Measurements from ENCODE around the gene MYH2.
"Not testable (repeated sequence)": the region's sequence is repeated elsewhere in the genome, so short reads cannot be mapped to it uniquely, and the experiment has no call there.

Gene MYH2

GRCh38 chr17:10549096-10549842 is at the start of gene MYH2:
Gene MYH2 (minus strand): TSS chr17:10549658. CDS start chr17:10547920, 1,738 bp downstream.
- DNase-seq, result no peak

DNA sequence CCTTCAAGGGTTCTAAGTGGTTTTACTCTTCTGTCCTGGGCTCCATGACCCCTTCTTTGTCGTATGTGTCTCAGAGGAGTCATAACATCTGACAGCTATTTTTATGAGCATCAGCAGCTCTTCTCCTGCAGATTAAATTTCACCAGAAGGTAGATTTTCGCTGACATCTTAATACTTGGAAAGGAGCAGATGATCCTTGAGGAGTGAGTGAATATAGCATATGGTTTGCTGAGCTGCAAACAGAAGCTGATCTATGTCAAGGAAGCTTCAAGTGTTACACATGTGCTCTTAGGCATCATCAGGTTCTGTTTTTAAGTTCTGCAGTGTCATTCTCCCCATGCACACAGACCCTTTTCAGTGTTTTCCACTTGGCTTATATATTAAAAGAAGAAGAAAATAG is 49.2 kb upstream of the MYH2 start:
- DNase-seq, result no peak

DNA sequence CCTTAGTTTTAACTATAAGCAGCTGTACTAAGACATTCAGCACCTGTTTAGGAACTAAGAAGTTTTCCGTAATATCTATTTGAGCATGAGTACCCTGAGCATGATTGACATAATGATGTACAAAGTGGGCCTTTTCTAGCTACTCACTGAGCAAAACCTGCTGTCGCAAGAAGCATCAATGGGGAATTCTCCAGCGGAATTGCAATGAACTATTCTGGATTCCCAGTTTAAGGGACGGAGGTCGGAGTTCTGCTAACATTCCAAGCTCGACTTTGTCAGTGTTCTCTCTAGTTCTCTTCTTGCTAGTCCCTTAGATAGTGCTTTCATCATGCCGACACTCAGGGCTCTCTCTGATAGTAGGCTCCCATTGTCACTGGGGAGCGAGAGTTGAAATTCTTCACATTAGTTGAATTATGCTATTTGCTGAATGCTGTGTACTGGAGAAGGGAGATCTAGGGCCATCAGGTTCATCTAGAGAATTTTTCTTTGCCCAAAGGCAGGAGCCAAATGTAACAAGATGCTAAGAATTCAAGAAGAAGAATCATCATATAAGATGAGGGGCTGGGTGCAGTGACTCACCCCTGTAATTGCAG is 40.2 kb upstream of the MYH2 start:
- no peak for DNase-seq

DNA sequence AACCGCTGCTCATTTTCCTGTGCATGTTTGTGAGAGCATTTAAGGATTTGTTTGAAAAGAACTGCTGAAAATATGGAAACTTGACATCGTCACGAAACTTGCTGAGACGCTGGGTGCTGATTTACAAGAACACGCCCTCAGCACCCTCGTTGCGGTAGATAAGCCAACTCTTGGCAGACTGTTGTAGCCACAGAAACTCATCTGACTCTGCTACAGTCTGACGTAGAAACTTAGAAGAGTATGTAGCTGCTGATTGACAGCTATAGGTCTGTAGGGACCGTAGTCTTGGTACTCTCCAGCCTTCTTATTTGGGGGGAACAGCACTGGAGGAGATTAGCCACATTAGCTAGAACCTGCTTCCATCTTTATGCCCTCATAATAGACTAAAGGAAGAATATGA is 36.1 kb upstream of the MYH2 start:
- no peak for DNase-seq

GRCh38 chr17:10583834-10584233 is 34.4 kb upstream of the MYH2 start:
- peak; percentile 55 for DNase-seq

DNA sequence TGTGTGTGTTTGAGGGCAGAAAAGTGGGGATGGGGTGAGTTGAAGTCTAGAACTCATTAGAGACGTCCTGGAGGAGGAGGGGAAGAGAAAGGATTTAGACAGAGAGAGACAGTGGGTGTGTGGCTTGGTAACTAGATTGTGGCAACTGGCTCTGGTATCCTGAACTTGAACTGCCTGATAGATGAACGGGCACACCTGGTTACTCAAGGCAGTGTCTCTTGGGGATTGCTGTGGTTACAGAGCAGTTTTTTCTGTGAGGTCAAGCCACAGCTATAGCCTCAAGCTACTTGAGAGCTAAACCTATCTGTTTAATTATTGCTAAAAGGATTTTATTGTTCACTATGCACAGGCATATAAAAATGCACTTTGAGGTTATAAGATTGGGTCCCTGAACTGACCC is 29.8 kb upstream of the MYH2 start:
- DNase-seq, result peak; percentile 65

DNA sequence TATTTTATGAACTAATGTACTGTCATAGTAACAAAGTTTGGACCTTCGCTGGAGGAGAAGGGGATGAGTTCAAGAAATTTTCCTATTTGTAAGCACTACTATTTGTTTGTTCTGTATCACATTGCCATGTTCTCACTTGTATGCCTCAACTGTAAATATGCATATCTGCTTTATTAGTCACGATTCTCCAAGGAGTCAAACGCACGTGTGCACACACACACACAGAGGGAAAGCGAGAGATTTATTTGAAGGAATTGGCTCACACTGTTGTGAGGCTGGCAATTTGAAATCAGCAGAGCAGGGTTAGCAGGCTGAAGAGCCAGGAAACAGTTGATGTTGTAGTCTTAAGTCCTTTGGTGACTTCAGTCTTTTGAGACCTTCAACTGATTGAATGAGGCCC is 24.9 kb upstream of the MYH2 start:
- no peak for DNase-seq

- no peak for DNase-seq
These were observed 14.7 kb upstream of the MYH2 start for GRCh38 chr17:10563991-10564660.

DNA sequence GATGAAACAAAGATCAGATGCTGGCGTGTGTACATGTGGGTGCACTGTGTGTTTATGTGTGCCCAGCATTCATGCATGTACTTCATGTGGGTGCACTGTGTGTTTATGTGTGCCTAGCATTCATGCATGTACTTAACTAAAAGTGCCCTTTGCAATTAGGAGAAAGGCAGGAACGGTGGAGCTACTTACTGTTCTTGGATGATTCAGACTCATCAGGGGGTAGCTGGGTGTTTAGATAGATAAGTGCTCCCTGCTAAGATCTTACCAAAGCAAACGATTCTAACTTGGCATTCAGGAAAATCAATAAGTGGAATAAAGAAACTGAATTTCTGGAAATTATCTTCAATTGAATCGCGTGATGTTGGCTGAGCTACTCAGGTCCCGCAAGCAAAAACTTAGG is 8.6 kb upstream of the MYH2 start:
- DNase-seq, result no peak

GRCh38 chr17:10557422-10557821 is 8.0 kb upstream of the MYH2 start:
- no peak for DNase-seq

- DNase-seq, result no peak
These were observed 7.0 kb upstream of the MYH2 start for GRCh38 chr17:10556301-10557005.

DNA sequence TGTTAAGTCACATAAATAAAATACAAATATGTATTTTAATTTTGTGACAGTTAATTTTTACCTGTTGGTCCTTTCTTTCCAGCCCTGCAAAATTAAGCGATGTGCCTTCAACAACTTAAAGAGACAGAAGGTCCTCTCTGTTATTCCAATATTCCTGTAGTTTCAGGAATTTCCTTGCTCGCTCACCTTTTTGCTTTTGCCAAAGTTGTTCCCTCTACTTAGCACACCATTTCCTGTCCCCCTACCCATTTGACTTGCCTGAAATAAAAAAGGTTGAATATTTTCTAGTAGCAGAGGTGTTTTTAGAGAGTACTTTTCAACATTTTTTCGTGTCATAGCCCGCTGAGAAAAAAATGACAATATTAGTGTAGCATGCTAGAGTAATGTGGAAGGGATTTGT is 556 bp upstream of the MYH2 start:
- no peak for DNase-seq

DNA sequence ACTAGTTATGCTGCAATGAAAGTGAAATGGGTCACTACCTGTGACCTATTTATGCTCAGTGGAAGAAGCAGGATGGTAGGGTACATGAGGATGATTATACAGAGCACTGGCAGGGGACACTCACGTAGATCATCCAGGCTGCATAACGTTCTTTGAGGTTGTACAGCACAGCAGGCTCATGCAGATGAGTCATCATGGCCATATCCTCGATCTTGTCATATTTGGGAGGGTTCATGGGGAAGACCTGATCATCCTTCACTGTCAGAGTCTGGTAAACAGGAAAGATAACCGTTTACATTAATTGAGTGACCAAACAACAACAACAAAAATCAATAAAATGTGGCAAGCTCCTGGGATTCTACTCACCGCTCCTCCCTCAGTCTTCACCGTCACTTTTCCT is 2.1 kb downstream of the MYH2 start:
- DNase-seq, result no peak

GRCh38 chr17:10543486-10543885 is 6.0 kb downstream of the MYH2 start:
- not testable (repeated sequence) for DNase-seq

DNA sequence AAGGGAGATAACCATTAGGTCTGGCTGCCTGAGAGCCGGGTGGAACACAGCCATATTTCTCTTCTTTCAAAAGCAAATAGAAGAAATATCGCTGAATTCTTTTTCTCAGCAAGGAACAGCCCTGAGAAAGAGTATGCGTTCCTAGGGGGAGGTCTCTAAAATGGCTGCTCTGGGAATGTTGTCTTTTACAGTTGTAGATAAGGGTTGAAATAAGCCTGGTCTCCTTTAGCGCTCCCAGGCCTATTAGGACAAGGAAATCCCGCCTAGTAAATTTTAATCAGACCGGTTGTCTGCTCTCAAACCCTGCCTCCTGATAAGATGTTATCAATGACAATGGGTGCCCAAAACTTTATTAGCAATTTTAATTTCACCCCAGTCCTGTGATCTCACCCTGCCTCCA is 8.3 kb downstream of the MYH2 start:
- DNase-seq, result peak; percentile 2

- DNase-seq, result no peak
These were observed 17.4 kb downstream of the MYH2 start for GRCh38 chr17:10532026-10532425.

DNA sequence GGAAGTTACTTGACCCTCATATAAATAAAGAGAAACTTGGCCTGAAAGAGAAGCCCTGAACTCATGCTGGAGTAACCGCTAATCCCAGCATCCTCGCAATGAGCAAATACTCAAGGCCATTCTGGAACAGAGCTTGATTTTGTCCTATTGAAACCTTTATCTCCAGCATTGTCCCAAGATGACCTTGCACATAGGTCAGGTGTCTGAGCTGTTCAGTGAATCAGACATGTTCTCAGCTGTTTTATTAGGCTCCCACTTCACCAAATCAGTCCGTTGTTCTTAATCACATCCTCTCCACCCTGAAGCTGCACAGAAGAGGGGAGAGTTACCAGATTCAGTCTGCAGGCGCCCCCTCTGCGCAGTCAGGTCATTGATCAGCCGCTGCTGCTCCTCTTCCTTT is 22.0 kb downstream of the MYH2 start:
- DNase-seq, result no peak

GRCh38 chr17:10526517-10526916 is 22.9 kb downstream of the MYH2 start:
- DNase-seq, result no peak

- DNase-seq, result peak; percentile 9
These were observed 26.4 kb downstream of the MYH2 start for GRCh38 chr17:10523064-10523463.

DNA sequence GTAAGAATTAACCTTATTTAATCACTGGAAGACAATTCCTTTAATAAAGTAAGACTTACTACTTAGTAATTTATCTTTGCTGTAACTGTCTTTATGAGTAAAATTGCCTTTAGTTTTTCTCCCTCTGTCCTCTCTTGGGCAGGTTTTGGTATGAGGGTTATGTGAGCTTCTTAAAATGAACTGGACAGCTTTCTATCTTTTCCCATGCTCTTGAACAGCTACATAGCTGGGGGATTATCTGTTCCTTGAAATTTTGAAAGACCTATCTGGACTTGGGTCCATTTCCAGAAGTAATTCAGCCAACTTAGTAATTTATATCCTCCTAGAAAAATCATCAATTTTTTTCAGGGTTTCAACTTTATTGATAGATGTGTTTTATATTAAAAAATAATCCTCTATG is 27.5 kb downstream of the MYH2 start:
- no peak for DNase-seq

- DNase-seq, result no peak
These were observed 31.0 kb downstream of the MYH2 start, which contains the start of gene MYH1 for GRCh38 chr17:10518271-10519037. Gene MYH1 (minus strand): TSS chr17:10518542. CDS start chr17:10516642, 1,900 bp downstream.

DNA sequence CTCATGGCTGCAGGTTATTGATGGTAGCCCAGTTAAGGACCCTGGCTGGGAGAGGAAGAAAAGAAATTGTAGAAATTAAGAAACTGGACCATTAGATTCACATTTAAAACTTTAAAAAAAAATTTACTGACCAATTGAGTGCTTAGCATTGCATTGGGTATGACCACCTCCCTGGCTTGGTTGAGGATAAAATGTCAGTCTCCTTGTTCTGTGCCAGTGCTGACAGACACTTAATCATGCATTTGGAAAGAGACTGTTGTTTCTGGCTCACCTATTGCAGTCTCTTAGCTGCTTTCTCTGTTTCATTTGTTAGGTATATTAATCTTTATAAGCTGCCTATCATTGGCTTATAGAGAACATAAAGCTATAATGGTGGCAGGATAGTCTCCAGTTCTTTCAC is 32.8 kb downstream of the MYH2 start:
- DNase-seq, result no peak

DNA sequence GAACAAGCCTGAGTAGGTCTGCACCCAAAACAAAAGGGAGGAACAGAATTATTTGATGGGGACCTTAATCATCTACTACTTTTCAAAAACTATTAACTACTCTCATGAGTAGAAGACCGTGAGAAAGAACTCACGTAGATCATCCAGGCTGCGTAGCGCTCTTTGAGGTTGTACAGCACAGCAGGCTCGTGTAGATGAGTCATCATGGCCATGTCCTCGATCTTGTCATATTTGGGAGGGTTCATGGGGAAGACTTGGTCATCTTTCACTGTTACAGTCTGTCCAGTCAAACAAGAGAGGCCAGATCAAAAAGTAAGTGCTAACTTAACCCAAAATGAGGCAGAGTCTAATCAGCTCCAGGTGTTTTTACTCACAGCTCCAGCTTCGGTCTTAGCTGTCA is 33.4 kb downstream of the MYH2 start:
- DNase-seq, result no peak

Data from NCI-H82 (cell line).